Mesendoderm (in vitro differentiated cells): ENCODE measurements around the gene TNPO3.
"Not testable (repeated sequence)": the region's sequence is repeated elsewhere in the genome, so short reads cannot be mapped to it uniquely, and the experiment has no call there.

Source experiments
- DNase-seq: peaks from one replicate; pipeline ENCODE4 v3.0.0; 2013
- H2AK5ac ChIP-seq: 2 replicates; pipeline ENCODE4 v1.6.1; 2013; ENCODE audit warnings: low read length, inconsistent platforms
- H2BK120ac ChIP-seq: 2 replicates; pipeline ENCODE4 v1.6.1; 2013; ENCODE audit warnings: low read depth, mild to moderate bottlenecking, low read length, moderate library complexity, mixed read lengths
- H2BK15ac ChIP-seq: replicated peaks from 2 replicates; pipeline ENCODE4 v1.6.1; 2013; ENCODE audit warnings: low read depth, mild to moderate bottlenecking, moderate library complexity
- H2BK5ac ChIP-seq: 2 replicates; pipeline ENCODE4 v1.6.1; 2013; ENCODE audit warnings: low read length, inconsistent platforms
- H3K18ac ChIP-seq: 2 replicates; pipeline ENCODE4 v1.6.1; 2013; ENCODE audit warnings: mild to moderate bottlenecking, low read length, mixed read lengths
- H3K23ac ChIP-seq: one replicate; pipeline ENCODE4 v1.6.1; 2013; ENCODE audit warnings: low read length
- H3K27ac ChIP-seq: 2 replicates; pipeline ENCODE4 v1.5.1; 2013; ENCODE audit warnings: low read depth, mild to moderate bottlenecking, inconsistent platforms, low read length, moderate library complexity
- H3K27me3 ChIP-seq: 2 replicates; pipeline ENCODE4 v1.6.1; 2013; ENCODE audit warnings: low read length, control low read depth, mild to moderate bottlenecking, inconsistent platforms; ENCODE audit not compliant: insufficient read depth, poor library complexity
- H3K36me3 ChIP-seq: 2 replicates; pipeline ENCODE4 v1.6.1; 2013; ENCODE audit warnings: low read length, inconsistent platforms; ENCODE audit not compliant: control insufficient read depth, insufficient read depth
- H3K4ac ChIP-seq: one replicate; pipeline ENCODE4 v1.6.1; 2013; ENCODE audit warnings: low read depth, mild to moderate bottlenecking, low read length, moderate library complexity
- H3K4me1 ChIP-seq: 2 replicates; pipeline ENCODE4 v1.6.1; 2013; ENCODE audit warnings: low read depth, low read length, inconsistent platforms; ENCODE audit not compliant: control insufficient read depth
- H3K4me2 ChIP-seq: 2 replicates; pipeline ENCODE4 v1.6.1; 2013; ENCODE audit warnings: low read length
- H3K4me3 ChIP-seq: 2 replicates; pipeline ENCODE4 v1.5.1; 2013; ENCODE audit warnings: mild to moderate bottlenecking, low read length
- H3K56ac ChIP-seq: one replicate; pipeline ENCODE4 v1.6.1; 2013; ENCODE audit warnings: low read length
- H3K79me1 ChIP-seq: 2 replicates; pipeline ENCODE4 v1.6.1; 2013; ENCODE audit warnings: low read length, inconsistent platforms
- H3K79me2 ChIP-seq: 2 replicates; pipeline ENCODE4 v1.6.1; 2013; ENCODE audit warnings: mild to moderate bottlenecking, low read length; ENCODE audit not compliant: control insufficient read depth, insufficient read depth
- H3K9ac ChIP-seq: 2 replicates; pipeline ENCODE4 v1.6.1; 2013; ENCODE audit warnings: low read length, inconsistent platforms
- H4K5ac ChIP-seq: one replicate; pipeline ENCODE4 v1.6.1; 2013; ENCODE audit warnings: low read length
- H4K8ac ChIP-seq: one replicate; pipeline ENCODE4 v1.6.1; 2013; ENCODE audit warnings: low read depth, mild to moderate bottlenecking, control low read depth, low read length, moderate library complexity
- WGBS: extraction: QIAGEN DNeasy Blood & Tissue Kit; methylation state at CpG from one replicate; pipeline ENCODE4 v1.1.7; 2013; ENCODE audit warnings: low lambda C conversion rate, missing lambda C conversion rate; ENCODE audit not compliant: insufficient coverage; ENCODE audit errors: extremely low coverage; 5-methylcytosine and 5-hydroxymethylcytosine counted together

TNPO3 gene

GRCh38 chr7:129067943-129068548 is 13.1 kb upstream of the TNPO3 start:
- Histone ChIP-seq H3K27me3 (no peaks in the 10 kb centered on the region), H3K23ac (no peak overlapping the region)
- no CpG with 5 or more reads among the region's 5 CpGs for WGBS

GRCh38 chr7:129067132-129067561 is 12.2 kb upstream of the TNPO3 start:
- H2AK5ac ChIP-seq, H3K56ac ChIP-seq, H3K4me2 ChIP-seq, H3K27ac ChIP-seq, H4K8ac ChIP-seq, H3K18ac ChIP-seq, H2BK5ac ChIP-seq, H3K9ac ChIP-seq, H3K4me1 ChIP-seq, H3K79me1 ChIP-seq, H2BK15ac ChIP-seq, DNase-seq, H4K5ac ChIP-seq, H3K79me2 ChIP-seq, H3K4me3 ChIP-seq, H3K23ac ChIP-seq, H3K27me3 ChIP-seq, H3K36me3 ChIP-seq, H2BK120ac ChIP-seq, H3K4ac ChIP-seq: not testable (repeated sequence)
- no CpG with 5 or more reads among the region's 4 CpGs for WGBS

More at GRCh38 chr7:129067943-129068548, 13.1 kb upstream of the TNPO3 start:
- Histone ChIP-seq H3K4me1 (no peaks in the 10 kb centered on the region), H3K56ac (no peak overlapping the region), H3K36me3 (no peaks in the 10 kb centered on the region), H2BK15ac (no peak overlapping the region), H3K4ac (no peak overlapping the region), H4K5ac (no peak overlapping the region), H3K4me2 (no peak overlapping the region), H3K79me1 (no peaks in the 10 kb centered on the region), H3K27ac (no peak overlapping the region), H3K4me3 (no peak overlapping the region), H3K79me2 (no peaks in the 10 kb centered on the region), H2BK5ac (no peak overlapping the region), H2BK120ac (no peak overlapping the region), H2AK5ac (peak overlapping the region; percentile 58), H3K18ac (no peak overlapping the region), H4K8ac (no peak overlapping the region), H3K9ac (no peak overlapping the region)
- no peak for DNase-seq

- no peak overlapping the region for H3K27ac ChIP-seq
- no peaks in the 10 kb centered on the region for H3K79me1 ChIP-seq
- no peak overlapping the region for H3K9ac ChIP-seq
- no peak overlapping the region for H3K18ac ChIP-seq
- peak; percentile 85 for DNase-seq
- H3K36me3 ChIP-seq = no peaks in the 10 kb centered on the region
- no peaks in the 10 kb centered on the region for H3K4me1 ChIP-seq
- H3K4me3 ChIP-seq = no peak overlapping the region
- H3K79me2 ChIP-seq = no peaks in the 10 kb centered on the region
- H2BK120ac ChIP-seq = peak overlapping the region; percentile 65
- H2BK5ac ChIP-seq = peak overlapping the region; percentile 17
- H4K5ac ChIP-seq = no peak overlapping the region
- no peak overlapping the region for H3K4ac ChIP-seq
- no peak overlapping the region for H2AK5ac ChIP-seq
- H3K56ac ChIP-seq = peak overlapping the region; percentile 61
- H4K8ac ChIP-seq = no peak overlapping the region
- H3K4me2 ChIP-seq = no peak overlapping the region
- no peak overlapping the region for H2BK15ac ChIP-seq
- H3K27me3 ChIP-seq = no peaks in the 10 kb centered on the region
- WGBS = no CpG with 5 or more reads among the region's 11 CpGs
- no peak overlapping the region for H3K23ac ChIP-seq
Measured at GRCh38 chr7:129066290-129067131, 11.6 kb upstream of the TNPO3 start.

GRCh38 chr7:129055861-129056464 is 1.1 kb upstream of the TNPO3 start:
- peaks cover 3% of the 10 kb centered on the region for H3K79me1 ChIP-seq
- H2AK5ac ChIP-seq = no peak overlapping the region
- no peaks in the 10 kb centered on the region for H3K36me3 ChIP-seq
- no peak overlapping the region for H2BK120ac ChIP-seq
- no peaks in the 10 kb centered on the region for H3K27me3 ChIP-seq
- H3K4me3 ChIP-seq = no peak overlapping the region
- no peak overlapping the region for H3K56ac ChIP-seq
- no CpG with 5 or more reads among the region's 22 CpGs for WGBS
- no peak for DNase-seq
- H4K5ac ChIP-seq = no peak overlapping the region
- H3K4me1 ChIP-seq = peaks cover 3% of the 10 kb centered on the region
- H2BK5ac ChIP-seq = no peak overlapping the region
- no peak overlapping the region for H2BK15ac ChIP-seq
- H3K4ac ChIP-seq = no peak overlapping the region
- H3K18ac ChIP-seq = no peak overlapping the region
- no peak overlapping the region for H3K23ac ChIP-seq
- no peak overlapping the region for H3K4me2 ChIP-seq
- no peak overlapping the region for H3K9ac ChIP-seq
- H3K27ac ChIP-seq = no peak overlapping the region
- no peak overlapping the region for H4K8ac ChIP-seq
- H3K79me2 ChIP-seq = peaks cover 31% of the 10 kb centered on the region

DNA sequence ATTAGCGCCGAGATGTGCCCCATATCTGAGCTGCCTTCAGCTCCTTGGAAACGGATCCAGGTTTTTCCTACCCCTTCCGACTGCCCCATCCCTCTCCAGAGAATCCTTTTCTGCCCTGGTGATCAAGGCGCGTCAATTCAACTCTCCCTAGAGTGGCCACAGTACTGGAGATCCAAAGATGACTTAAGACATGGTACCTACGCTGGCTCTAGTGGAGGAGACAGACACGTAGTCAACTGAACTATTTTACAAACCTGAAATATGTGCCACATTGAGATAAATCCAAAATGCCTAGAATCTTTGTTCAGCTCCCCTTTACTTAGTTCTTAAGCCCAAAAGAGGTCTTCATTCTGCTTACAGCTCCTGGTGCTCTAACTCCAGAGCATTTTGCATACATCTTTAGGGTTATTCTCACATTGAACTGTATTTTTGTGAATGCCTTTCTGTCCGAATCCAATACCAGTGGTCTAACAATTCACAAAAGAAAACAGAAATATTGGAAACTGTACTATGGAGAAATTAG is 444 bp upstream of the TNPO3 start:
- H2BK15ac ChIP-seq = no peak overlapping the region

More for the DNA sequence above, 444 bp upstream of the TNPO3 start:
- Histone ChIP-seq H3K79me2 (peaks cover 36% of the 10 kb centered on the region), H2BK5ac (peak overlapping the region; percentile 77), H3K36me3 (no peaks in the 10 kb centered on the region), H2AK5ac (no peak overlapping the region), H3K27me3 (no peaks in the 10 kb centered on the region), H4K5ac (peak overlapping the region; percentile 84), H3K4me3 (peak overlapping the region; percentile 72), H3K4me2 (peak overlapping the region; percentile 92), H3K79me1 (peaks cover 3% of the 10 kb centered on the region), H4K8ac (peak overlapping the region; percentile 0), H3K56ac (peak overlapping the region; percentile 96), H3K4me1 (peaks cover 3% of the 10 kb centered on the region), H3K18ac (peak overlapping the region; percentile 76), H3K27ac (peak overlapping the region; percentile 85), H3K4ac (no peak overlapping the region), H2BK120ac (no peak overlapping the region), H3K9ac (peak overlapping the region; percentile 93), H3K23ac (no peak overlapping the region)
- no peak for DNase-seq
- no CpG with 5 or more reads among the region's 9 CpGs for WGBS
